HEK293 (cell line): ENCODE data around the gene CEBPE.

ENCODE experiments used
- CTCF ChIA-PET: fragments of 350-600 bp; formaldehyde crosslinking; extraction: SDS; loops from one replicate; lab custom pipeline; 2021; ENCODE audit warnings: antibody characterized with exemption; lab: Yijun Ruan, JAX
- POLR2A ChIA-PET: fragments of 300-600 bp; formaldehyde crosslinking; extraction: SDS; loops from one replicate; lab custom pipeline; 2020; ENCODE audit warnings: antibody characterized with exemption, inconsistent platforms; lab: Yijun Ruan, JAX
- H3K27ac ChIP-seq: fragments of 200-500 bp; sonication (Bioruptor generic); 2 replicates; pipeline ENCODE4 v1.5.1; 2014; ENCODE audit warnings: low read depth, low read length, control low read depth, inconsistent platforms; ENCODE audit errors: extremely low read depth
- H3K36me3 ChIP-seq, 2 experiments: fragments of 200-500 bp in 1 of 2; sonication (Bioruptor generic) in 1 of 2; 1 replicate in 1 of 2; 2 replicates in 1 of 2; pipeline ENCODE4 v1.5.1; 2014 to 2017; ENCODE audit warnings: inconsistent platforms in 2 of 2, low read length in 2 of 2; ENCODE audit not compliant: control insufficient read depth in 2 of 2, insufficient read depth in 1 of 2
- H3K4me1 ChIP-seq: fragments of 200-500 bp; sonication (Bioruptor generic); 2 replicates; pipeline ENCODE4 v1.5.1; 2014; ENCODE audit warnings: mild to moderate bottlenecking, low read length, inconsistent platforms; ENCODE audit not compliant: control insufficient read depth, insufficient read depth
- H3K4me3 ChIP-seq: 2 replicates; pipeline ENCODE4 v1.5.1; 2011; ENCODE audit warnings: low read depth, mild to moderate bottlenecking, control low read depth, low read length, moderate library complexity
- H3K9me3 ChIP-seq: fragments of 200-500 bp; sonication (Bioruptor generic); 2 replicates; pipeline ENCODE4 v1.5.1; 2014; ENCODE audit warnings: low read depth, low read length, inconsistent platforms; ENCODE audit not compliant: control insufficient read depth, insufficient read depth
- FEZF1 ChIP-seq: fragments of 450-650 bp; formaldehyde crosslinking; IDR thresholded peaks from 2 replicates; pipeline ENCODE4 v1.5.1; 2016; ENCODE audit warnings: missing biosample characterization, missing genetic modification characterization
- GLI4 ChIP-seq: fragments of 450-650 bp; formaldehyde crosslinking; IDR thresholded peaks from 2 replicates; pipeline ENCODE4 v1.5.1; 2016; ENCODE audit warnings: missing biosample characterization, missing genetic modification characterization
- KLF10 ChIP-seq: fragments of 450-650 bp; IDR thresholded peaks from 2 replicates; pipeline ENCODE4 v1.5.1; 2018; ENCODE audit warnings: missing biosample characterization, mild to moderate bottlenecking, missing genetic modification characterization
- KLF16 ChIP-seq: fragments of 450-650 bp; formaldehyde crosslinking; IDR thresholded peaks from 2 replicates; pipeline ENCODE4 v1.5.1; 2017; ENCODE audit warnings: missing biosample characterization, missing genetic modification characterization
- KLF7 ChIP-seq: fragments of 450-650 bp; formaldehyde crosslinking; IDR thresholded peaks from 2 replicates; pipeline ENCODE4 v1.5.1; 2016; ENCODE audit warnings: missing biosample characterization, missing genetic modification characterization, borderline replicate concordance
- TRIM28 ChIP-seq: IDR thresholded peaks from 2 replicates; pipeline ENCODE4 v1.6.1; 2011; ENCODE audit warnings: low read length, control low read depth, borderline replicate concordance
- YY1 ChIP-seq: fragments of 450-650 bp; formaldehyde crosslinking; IDR thresholded peaks from 2 replicates; pipeline ENCODE4 v1.5.1; 2018; ENCODE audit warnings: missing biosample characterization, missing genetic modification characterization
- ZBTB26 ChIP-seq: fragments of 450-650 bp; formaldehyde crosslinking; optimal IDR thresholded peaks from 2 replicates; pipeline ENCODE3; 2016; ENCODE audit warnings: missing biosample characterization, mild to moderate bottlenecking, missing genetic modification characterization
- ZFP41 ChIP-seq: fragments of 450-650 bp; formaldehyde crosslinking; IDR thresholded peaks from 2 replicates; pipeline ENCODE4 v1.5.1; 2016; ENCODE audit warnings: missing biosample characterization, missing genetic modification characterization, borderline replicate concordance
- ZNF16 ChIP-seq: fragments of 450-650 bp; formaldehyde crosslinking; IDR thresholded peaks from 2 replicates; pipeline ENCODE4 v1.5.1; 2016; ENCODE audit warnings: low read depth, missing biosample characterization, missing genetic modification characterization
- ZNF18 ChIP-seq: fragments of 450-650 bp; formaldehyde crosslinking; IDR thresholded peaks from 2 replicates; pipeline ENCODE4 v1.5.1; 2016; ENCODE audit warnings: missing biosample characterization, missing genetic modification characterization
- ZNF239 ChIP-seq: fragments of 450-650 bp; formaldehyde crosslinking; IDR thresholded peaks from 2 replicates; pipeline ENCODE4 v1.5.1; 2016; ENCODE audit warnings: missing biosample characterization, missing genetic modification characterization
- ZNF292 ChIP-seq: fragments of 450-650 bp; formaldehyde crosslinking; IDR thresholded peaks from 2 replicates; pipeline ENCODE4 v1.5.1; 2016; ENCODE audit warnings: low read depth, missing biosample characterization, missing genetic modification characterization, borderline replicate concordance
- ZNF335 ChIP-seq: fragments of 450-650 bp; formaldehyde crosslinking; conservative IDR thresholded peaks from 2 replicates; pipeline ENCODE4 v1.5.1; 2016; ENCODE audit warnings: missing biosample characterization, missing genetic modification characterization
- ZNF350 ChIP-seq: fragments of 450-650 bp; formaldehyde crosslinking; IDR thresholded peaks from 2 replicates; pipeline ENCODE4 v1.5.0; 2017; ENCODE audit warnings: missing biosample characterization, mild to moderate bottlenecking, missing genetic modification characterization
- ZNF391 ChIP-seq: fragments of 450-650 bp; formaldehyde crosslinking; IDR thresholded peaks from 2 replicates; pipeline ENCODE4 v1.5.1; 2016; ENCODE audit warnings: low read depth, missing biosample characterization, missing genetic modification characterization, borderline replicate concordance
- ZNF398 ChIP-seq: fragments of 450-650 bp; formaldehyde crosslinking; IDR thresholded peaks from 2 replicates; pipeline ENCODE4 v1.5.1; 2017; ENCODE audit warnings: missing biosample characterization, missing genetic modification characterization
- ZNF433 ChIP-seq: fragments of 450-650 bp; formaldehyde crosslinking; IDR thresholded peaks from 2 replicates; pipeline ENCODE4 v1.5.1; 2016; ENCODE audit warnings: missing biosample characterization, missing genetic modification characterization, low read depth
- ZNF488 ChIP-seq: fragments of 450-650 bp; formaldehyde crosslinking; IDR thresholded peaks from 2 replicates; pipeline ENCODE4 v1.5.1; 2016; ENCODE audit warnings: missing biosample characterization, missing genetic modification characterization
- ZNF514 ChIP-seq: fragments of 450-650 bp; formaldehyde crosslinking; IDR thresholded peaks from 2 replicates; pipeline ENCODE4 v1.5.1; 2016; ENCODE audit warnings: missing biosample characterization, missing genetic modification characterization
- ZNF548 ChIP-seq: fragments of 450-650 bp; formaldehyde crosslinking; IDR thresholded peaks from 2 replicates; pipeline ENCODE4 v1.5.1; 2016; ENCODE audit warnings: missing biosample characterization, missing genetic modification characterization
- ZNF626 ChIP-seq: fragments of 450-650 bp; sonication (Bioruptor Pico); formaldehyde crosslinking; IDR thresholded peaks from 2 replicates; pipeline ENCODE4 v1.5.1; 2018; ENCODE audit warnings: missing biosample characterization, missing genetic modification characterization, inconsistent platforms

The CEBPE gene

GRCh38 chr14:23131482-23131881 is 12.4 kb upstream of the CEBPE start:
- peaks cover 0 to 11% of the 10 kb centered on the region in 2 experiments; a peak in 2 of 3 replicates for H3K36me3 ChIP-seq
- POLR2A ChIA-PET: no interaction called here

GRCh38 chr14:23130871-23131270 is 11.8 kb upstream of the CEBPE start:
- TF ChIP-seq ZNF16 (tag by site-specific recombination) (no peak), YY1 (no peak), ZNF626 (tag by site-specific recombination) (no peak)
- no peak overlapping the region for H3K4me3 ChIP-seq
- H3K4me1 ChIP-seq: no peaks in the 10 kb centered on the region
- ChIA-PET CTCF (interaction anchor here (0.6 to 2.9 kb wide), 3 partner anchors 10 to 158 kb away, joined by 3 to 25 read pairs (median 16); no protein-coding TSS in a partner anchor), POLR2A (no interaction called here)
- H3K36me3 ChIP-seq: peaks cover 0 to 11% of the 10 kb centered on the region in 2 experiments; a peak in 2 of 3 replicates
- no peak overlapping the region for H3K27ac ChIP-seq
- no peaks in the 10 kb centered on the region for H3K9me3 ChIP-seq

More at GRCh38 chr14:23131482-23131881, 12.4 kb upstream of the CEBPE start:
- Histone ChIP-seq H3K4me1 (no peaks in the 10 kb centered on the region), H3K4me3 (no peak overlapping the region), H3K9me3 (no peaks in the 10 kb centered on the region), H3K27ac (no peak overlapping the region)
- CTCF ChIA-PET: interaction anchor here (0.7 to 2.9 kb wide), 3 partner anchors 10 to 916 kb away, joined by 3 to 25 read pairs (median 16); no protein-coding TSS in a partner anchor
- no peak for TF ChIP-seq FEZF1 (tag by site-specific recombination)
- TF ChIP-seq ZFP41 (tag by site-specific recombination): no peak
- TF ChIP-seq ZNF16 (tag by site-specific recombination): no peak
- TF ChIP-seq TRIM28: no peak
- TF ChIP-seq ZNF350: no peak
- TF ChIP-seq ZNF488 (tag by site-specific recombination): no peak
- no peak for TF ChIP-seq ZNF398 (tag by site-specific recombination)
- TF ChIP-seq KLF7 (tag by site-specific recombination): no peak
- no peak for TF ChIP-seq ZNF239 (tag by site-specific recombination)
- no peak for TF ChIP-seq KLF10
- no peak for TF ChIP-seq ZNF292 (tag by site-specific recombination)
- TF ChIP-seq ZBTB26 (tag by site-specific recombination): no peak
- TF ChIP-seq KLF16: no peak
- TF ChIP-seq ZNF548 (tag by site-specific recombination): no peak
- TF ChIP-seq ZNF391: no peak
- no peak for TF ChIP-seq ZNF514 (tag by site-specific recombination)
- TF ChIP-seq ZNF433 (tag by site-specific recombination): no peak
- no peak for TF ChIP-seq GLI4 (tag by site-specific recombination)
- TF ChIP-seq ZNF335 (tag by site-specific recombination): no peak
- no peak for TF ChIP-seq ZNF18 (tag by site-specific recombination)
